ENCODE data around the gene TPCN1. TPM values are rescaled to one million over a fixed set of nuclear protein-coding genes. Genes with fewer than 3 reads are reported as not detected.

Gene TPCN1
- 10 to 100 TPM; 13.7 to 16.1 TPM for total RNA-seq

DNA sequence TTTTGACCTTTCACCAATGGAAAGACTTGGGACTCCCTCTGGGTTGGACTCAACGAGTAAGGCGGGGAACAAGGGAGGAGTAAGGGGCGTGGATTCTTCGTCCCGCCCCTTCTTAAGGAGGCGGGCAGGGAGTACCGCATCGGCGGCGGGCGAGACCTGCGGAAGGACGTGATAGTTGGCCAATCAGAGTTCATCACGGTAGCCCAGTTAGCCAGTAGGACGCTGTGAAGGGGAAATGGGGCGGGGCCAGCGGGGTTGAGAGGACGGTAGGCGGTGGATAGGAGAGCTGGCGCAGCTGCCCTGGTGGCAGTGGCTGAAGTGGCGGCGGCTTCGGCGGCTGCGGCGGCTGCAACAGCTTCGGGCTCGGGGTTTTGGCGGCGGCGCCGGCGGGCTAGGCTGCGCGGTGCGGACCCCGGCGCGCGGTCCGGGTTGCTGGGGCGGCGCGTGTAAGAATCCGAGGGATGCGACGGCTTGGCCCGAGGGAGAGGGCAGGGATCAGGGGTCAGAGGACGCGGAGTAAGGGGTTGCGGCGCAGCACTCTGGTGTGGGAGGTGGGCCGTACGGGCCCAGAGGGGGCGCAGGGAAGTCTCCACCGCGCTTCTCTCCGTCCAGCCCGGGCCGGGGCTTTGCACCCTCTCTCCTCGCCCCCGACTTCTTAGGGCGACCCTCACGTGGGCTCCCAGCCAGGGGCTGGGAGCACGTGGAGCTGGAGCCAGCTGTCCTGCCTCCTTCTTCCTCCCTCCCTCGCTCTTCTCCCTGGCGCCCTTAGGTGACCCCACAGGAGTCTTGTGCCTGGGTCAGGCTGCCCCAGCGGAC lies at the start of gene TPCN1:
Gene TPCN1 (plus strand): TSS at position 284 of the 816 bp plus-strand sequence. CDS start 5,389 bp downstream, outside the sequence.
- DNase-seq (peak; percentile 100), ATAC-seq (peak; percentile 96)
- ChIA-PET CTCF (interaction anchor here (1.0 to 4.1 kb wide), 6 partner anchors 9 to 90 kb away, joined by 3 to 31 read pairs (median 4); no protein-coding TSS in a partner anchor), POLR2A (interaction anchor here (0.6 to 3.8 kb wide), 6 partner anchors 11 to 242 kb away, joined by 3 to 22 read pairs (median 5); no protein-coding TSS in a partner anchor)
- peak within 1 kb of the TSS; percentile 83 for H3K27ac Mint-ChIP-seq
- no peaks in the 10 kb centered on the region for H3K36me3 Mint-ChIP-seq (ENCODE audit: low read depth)
- H3K4me3 Mint-ChIP-seq: peak within 1 kb of the TSS; percentile 78
- peaks cover 40% of the 10 kb centered on the region for H3K4me1 Mint-ChIP-seq (ENCODE audit: low read depth)
- peaks cover 3% of the 10 kb centered on the region for H3K27me3 Mint-ChIP-seq (ENCODE audit: low read depth)
- H3K9me3 Mint-ChIP-seq (ENCODE audit: insufficient read depth): no peaks in the 10 kb centered on the region

DNA sequence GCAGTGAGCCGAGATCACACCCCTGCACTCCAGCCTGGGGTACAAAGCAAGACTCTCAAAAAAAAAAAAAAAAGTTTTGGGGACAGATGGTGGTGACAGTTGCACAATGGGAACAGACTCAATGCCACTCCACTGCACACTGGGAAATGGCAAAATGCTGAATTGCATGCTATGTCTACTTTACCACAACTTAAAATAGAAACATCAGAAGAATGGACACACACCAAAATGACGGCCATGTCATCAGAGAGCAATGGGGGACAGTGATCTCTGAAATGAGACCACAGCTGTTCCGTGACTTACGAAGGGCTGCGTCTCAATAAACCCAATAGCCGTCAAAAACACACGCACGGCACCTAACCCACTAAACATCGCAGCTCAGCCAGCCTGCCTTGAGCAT lies 49.7 kb upstream of the TPCN1 start:
- Mint-ChIP-seq H3K27me3 (ENCODE audit: low read depth) (no peaks in the 10 kb centered on the region), H3K27ac (no peak overlapping the region), H3K36me3 (ENCODE audit: low read depth) (peaks cover 59% of the 10 kb centered on the region), H3K4me3 (no peak overlapping the region), H3K9me3 (ENCODE audit: insufficient read depth) (no peaks in the 10 kb centered on the region), H3K4me1 (ENCODE audit: low read depth) (peaks cover 2% of the 10 kb centered on the region)
- DNase-seq (no peak), ATAC-seq (no peak)
- POLR2A ChIA-PET: no interaction called here
- CTCF ChIA-PET: interaction anchor here (1.4 to 2.1 kb wide), 3 partner anchors 23 to 179 kb away, joined by 3 to 6 read pairs (median 3); no protein-coding TSS in a partner anchor

DNA sequence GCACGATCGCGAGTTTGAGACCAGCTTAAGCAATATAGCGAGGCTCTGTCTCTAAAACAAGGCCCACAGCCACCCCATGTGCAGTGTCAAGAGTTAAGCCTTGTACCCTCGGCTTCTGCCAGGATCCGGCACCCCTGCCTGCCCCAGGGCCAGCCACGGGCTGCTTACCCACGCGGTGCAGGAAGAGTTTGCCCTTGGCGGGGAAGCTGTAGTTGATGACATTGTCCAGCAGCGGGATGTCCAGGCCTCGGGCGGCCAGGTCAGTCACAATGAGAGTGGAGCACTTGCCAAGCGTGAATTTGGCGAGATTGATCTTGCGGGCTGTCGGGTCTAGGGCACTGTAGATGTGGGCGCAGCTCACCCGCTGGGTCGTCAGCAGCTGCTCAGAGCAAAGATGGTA lies 49.1 kb upstream of the TPCN1 start:
- Mint-ChIP-seq H3K9me3 (ENCODE audit: insufficient read depth) (no peaks in the 10 kb centered on the region), H3K27me3 (ENCODE audit: low read depth) (no peaks in the 10 kb centered on the region), H3K36me3 (ENCODE audit: low read depth) (peaks cover 62% of the 10 kb centered on the region), H3K4me3 (no peak overlapping the region), H3K4me1 (ENCODE audit: low read depth) (peaks cover 2% of the 10 kb centered on the region), H3K27ac (no peak overlapping the region)
- ATAC-seq (no peak), DNase-seq (no peak)
- CTCF ChIA-PET: interaction anchor here (0.6 to 3.6 kb wide), 8 partner anchors 11 to 180 kb away, joined by 3 to 29 read pairs (median 4); no protein-coding TSS in a partner anchor
- POLR2A ChIA-PET: no interaction called here

DNA sequence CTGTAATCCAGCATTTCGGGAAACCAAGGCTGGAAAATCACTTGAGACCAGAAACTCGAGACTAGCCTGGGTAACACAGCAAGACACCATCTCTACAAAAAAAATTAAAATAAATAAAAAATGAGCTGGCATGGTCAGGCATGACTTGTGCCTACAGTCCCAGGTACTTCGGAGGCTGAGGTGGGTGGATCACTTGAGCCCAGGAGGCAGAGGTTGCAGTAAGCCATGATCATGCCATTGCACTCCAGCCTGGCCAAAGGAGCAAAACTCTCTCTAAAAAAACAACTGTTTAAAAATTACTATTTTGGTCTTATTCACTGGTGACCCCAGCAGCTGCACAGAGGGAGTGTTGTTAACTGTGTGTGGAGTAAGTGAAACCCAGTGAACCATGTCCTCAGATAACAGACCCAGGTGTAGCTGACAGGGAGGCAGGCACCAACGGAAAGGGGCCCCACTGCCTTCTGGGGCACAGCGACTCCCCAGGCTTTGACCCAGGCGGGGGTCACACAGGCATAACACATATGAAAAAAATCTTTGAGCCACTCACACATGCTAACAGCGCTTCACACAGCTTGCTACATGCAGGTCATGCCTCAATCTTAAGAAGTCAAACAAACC lies 48.1 kb upstream of the TPCN1 start:
- no peaks in the 10 kb centered on the region for H3K27me3 Mint-ChIP-seq (ENCODE audit: low read depth)
- peaks cover 72% of the 10 kb centered on the region for H3K36me3 Mint-ChIP-seq (ENCODE audit: low read depth)
- no peaks in the 10 kb centered on the region for H3K9me3 Mint-ChIP-seq (ENCODE audit: insufficient read depth)
- DNase-seq (no peak), ATAC-seq (no peak)
- H3K27ac Mint-ChIP-seq: no peak overlapping the region
- CTCF ChIA-PET: interaction anchor here (0.7 to 3.6 kb wide), 14 partner anchors 8 to 181 kb away, joined by 3 to 29 read pairs (median 6); partner anchors contain the start of genes DDX54 and RASAL1
- peaks cover 2% of the 10 kb centered on the region for H3K4me1 Mint-ChIP-seq (ENCODE audit: low read depth)
- POLR2A ChIA-PET: no interaction called here
- H3K4me3 Mint-ChIP-seq: no peak overlapping the region

DNA sequence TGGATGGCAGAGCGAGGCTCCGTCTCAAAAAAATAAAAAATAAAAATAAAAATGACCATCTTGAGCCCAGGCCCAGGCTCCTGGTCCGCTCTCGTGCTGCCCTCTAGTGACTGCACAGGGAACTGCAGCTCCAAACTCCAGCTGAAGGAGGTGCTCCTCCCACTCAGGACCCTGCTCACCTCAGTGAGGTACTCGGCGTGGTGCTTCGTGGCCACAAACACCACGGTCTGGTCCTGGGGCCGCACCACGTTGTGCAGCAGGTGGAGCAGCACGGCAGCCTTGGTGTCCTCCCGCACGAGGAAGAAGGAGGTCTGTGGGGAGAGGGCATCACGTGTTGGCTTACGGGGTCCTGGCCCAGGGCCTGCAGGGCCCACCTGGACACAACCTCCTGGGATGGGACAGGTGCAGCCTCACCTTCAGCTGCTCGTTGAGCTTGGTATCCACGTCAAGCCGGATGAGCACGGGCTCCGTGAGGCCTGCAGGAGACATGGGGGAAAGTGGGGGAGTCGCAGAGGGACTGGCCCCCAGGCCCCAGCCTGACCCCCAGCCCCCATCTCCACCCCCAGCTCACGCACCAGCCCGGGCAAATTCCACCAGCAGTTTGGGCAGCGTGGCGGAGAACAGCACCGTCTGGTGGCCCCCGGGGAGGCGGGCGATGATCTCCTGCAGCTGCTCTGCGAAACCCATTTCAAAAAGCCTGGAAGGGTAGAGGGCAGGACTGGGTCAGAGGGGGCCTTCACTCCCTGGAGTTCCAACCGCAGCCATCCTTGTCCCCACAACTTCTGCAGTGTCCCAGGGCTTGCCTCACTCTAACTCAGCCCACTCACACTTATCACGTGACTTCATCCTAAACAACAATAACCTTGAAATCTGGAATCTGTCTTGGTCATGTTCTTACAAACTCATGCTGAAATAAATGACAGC lies 46.5 kb upstream of the TPCN1 start:
- peak overlapping the region; percentile 63 for H3K27ac Mint-ChIP-seq
- POLR2A ChIA-PET: interaction anchor here (0.6 to 1.4 kb wide), 3 partner anchors 11 to 21 kb away, joined by 3 read pairs; partner anchors contain the start of genes DDX54 and RITA1
- DNase-seq: peak; percentile 81
- H3K36me3 Mint-ChIP-seq (ENCODE audit: low read depth): peaks cover 76% of the 10 kb centered on the region
- peaks cover 2% of the 10 kb centered on the region for H3K4me1 Mint-ChIP-seq (ENCODE audit: low read depth)
- ATAC-seq: peak; percentile 78
- CTCF ChIA-PET: interaction anchor here (0.5 to 3.6 kb wide), 26 partner anchors 9 to 274 kb away, joined by 3 to 29 read pairs (median 4); partner anchors contain the start of genes CFAP73, DDX54 and RASAL1
- H3K9me3 Mint-ChIP-seq (ENCODE audit: insufficient read depth): no peaks in the 10 kb centered on the region
- no peaks in the 10 kb centered on the region for H3K27me3 Mint-ChIP-seq (ENCODE audit: low read depth)
- no peak overlapping the region for H3K4me3 Mint-ChIP-seq

DNA sequence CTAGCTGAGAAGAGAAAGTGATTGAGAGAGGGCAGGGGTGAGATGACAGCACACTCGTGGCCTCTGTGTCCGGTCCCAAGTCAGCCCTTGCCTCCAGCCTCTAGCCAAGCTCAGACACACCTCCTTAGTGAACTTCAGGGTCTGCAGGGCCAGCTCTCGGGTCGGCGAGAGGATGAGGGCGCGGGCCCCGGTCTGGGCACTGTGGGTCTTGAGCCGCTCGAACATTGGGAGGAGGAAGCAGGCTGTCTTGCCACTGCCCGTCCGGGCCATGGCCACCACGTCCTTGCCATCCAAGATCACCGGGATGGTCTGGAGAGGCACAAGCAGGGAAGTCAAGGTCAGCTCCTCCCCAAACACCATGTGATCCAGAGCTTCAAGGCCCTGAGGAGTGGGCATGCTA lies 42.2 kb upstream of the TPCN1 start:
- no peaks in the 10 kb centered on the region for H3K27me3 Mint-ChIP-seq (ENCODE audit: low read depth)
- ChIA-PET CTCF (no interaction called here), POLR2A (no interaction called here)
- H3K9me3 Mint-ChIP-seq (ENCODE audit: insufficient read depth): no peaks in the 10 kb centered on the region
- H3K36me3 Mint-ChIP-seq (ENCODE audit: low read depth): peaks cover 66% of the 10 kb centered on the region
- no peak overlapping the region for H3K4me3 Mint-ChIP-seq
- no peak for DNase-seq
- peaks cover 20% of the 10 kb centered on the region for H3K4me1 Mint-ChIP-seq (ENCODE audit: low read depth)
- ATAC-seq: no peak
- H3K27ac Mint-ChIP-seq: no peak overlapping the region

DNA sequence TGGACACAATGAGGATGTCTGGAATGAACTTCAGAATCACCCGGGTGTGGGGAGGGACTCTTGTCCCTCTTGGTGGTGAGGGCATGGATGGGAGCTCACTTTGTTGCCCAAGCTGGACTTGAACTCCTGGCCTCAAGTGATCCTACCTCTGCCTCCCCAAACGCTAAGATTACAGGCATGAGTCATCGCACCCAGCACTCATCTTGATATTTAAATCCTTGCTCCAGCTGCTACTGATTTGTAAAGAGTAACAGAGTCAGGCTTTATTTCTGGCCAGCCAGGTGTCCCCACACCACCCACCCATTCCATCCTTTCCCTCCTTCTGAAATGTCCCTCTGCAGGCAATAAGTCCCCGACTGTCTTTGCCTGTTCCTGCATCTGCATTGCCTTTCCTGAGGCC lies 40.9 kb upstream of the TPCN1 start:
- DNase-seq (no peak), ATAC-seq (no peak)
- no peak overlapping the region for H3K27ac Mint-ChIP-seq
- POLR2A ChIA-PET: interaction anchor here (1.1 kb wide), 1 partner anchor 16 kb away, joined by 3 read pairs; no protein-coding TSS in a partner anchor
- H3K36me3 Mint-ChIP-seq (ENCODE audit: low read depth): peaks cover 59% of the 10 kb centered on the region
- H3K27me3 Mint-ChIP-seq (ENCODE audit: low read depth): no peaks in the 10 kb centered on the region
- H3K9me3 Mint-ChIP-seq (ENCODE audit: insufficient read depth): no peaks in the 10 kb centered on the region
- peaks cover 18% of the 10 kb centered on the region for H3K4me1 Mint-ChIP-seq (ENCODE audit: low read depth)
- CTCF ChIA-PET: no interaction called here
- H3K4me3 Mint-ChIP-seq: no peak overlapping the region

DNA sequence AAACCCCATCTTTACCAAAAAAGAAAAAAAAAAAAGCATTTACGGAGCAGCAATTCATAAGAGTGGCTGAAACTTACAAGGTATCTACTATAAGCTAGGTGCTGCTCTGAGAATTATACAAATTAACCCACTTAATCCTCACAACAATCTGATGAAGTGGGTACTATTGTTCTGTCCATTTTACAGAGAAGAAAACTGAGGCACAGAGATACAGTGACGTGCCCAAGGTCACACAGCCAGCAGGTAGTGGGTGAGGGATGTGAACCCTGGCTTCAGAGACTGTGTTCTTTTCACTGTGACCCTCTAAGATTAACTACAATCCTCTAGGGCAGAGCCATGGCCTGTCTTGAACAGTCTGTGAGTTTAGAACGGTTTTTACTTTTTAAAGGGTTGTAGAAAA lies 39.3 kb upstream of the TPCN1 start:
- no peaks in the 10 kb centered on the region for H3K9me3 Mint-ChIP-seq (ENCODE audit: insufficient read depth)
- H3K36me3 Mint-ChIP-seq (ENCODE audit: low read depth): peaks cover 59% of the 10 kb centered on the region
- ChIA-PET POLR2A (no interaction called here), CTCF (no interaction called here)
- H3K4me1 Mint-ChIP-seq (ENCODE audit: low read depth): peaks cover 28% of the 10 kb centered on the region
- DNase-seq: no peak
- H3K27ac Mint-ChIP-seq: peak overlapping the region; percentile 57
- no peaks in the 10 kb centered on the region for H3K27me3 Mint-ChIP-seq (ENCODE audit: low read depth)
- no peak overlapping the region for H3K4me3 Mint-ChIP-seq
- ATAC-seq: no peak

DNA sequence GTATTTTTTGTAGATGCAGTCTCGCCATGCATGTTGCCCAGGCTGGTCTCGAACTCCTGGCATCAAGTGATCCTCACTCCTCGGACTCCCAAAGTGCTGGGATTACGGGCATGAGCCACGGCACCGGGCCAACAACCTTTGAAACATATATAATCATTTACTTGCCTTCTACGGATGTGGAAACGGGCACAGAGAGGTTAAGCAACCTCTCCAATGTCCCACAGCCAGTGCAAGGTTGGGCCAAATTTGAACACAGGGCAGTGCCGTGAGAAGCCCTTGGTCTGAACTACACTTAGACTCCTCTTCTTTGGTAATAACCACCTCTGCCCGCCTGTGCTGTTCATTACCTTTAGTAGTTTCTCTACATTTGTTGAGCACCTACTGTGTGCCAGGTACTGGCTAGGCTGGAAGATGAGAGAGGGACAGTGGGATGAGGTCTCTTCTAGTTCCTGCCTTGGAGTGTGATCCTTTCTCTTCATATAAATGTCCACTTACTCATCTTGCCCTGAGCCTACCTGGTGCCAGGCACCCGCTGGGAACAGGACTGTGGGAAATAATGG lies 38.2 kb upstream of the TPCN1 start:
- DNase-seq (no peak), ATAC-seq (no peak)
- Mint-ChIP-seq H3K4me1 (ENCODE audit: low read depth) (peaks cover 35% of the 10 kb centered on the region), H3K9me3 (ENCODE audit: insufficient read depth) (no peaks in the 10 kb centered on the region), H3K36me3 (ENCODE audit: low read depth) (peaks cover 54% of the 10 kb centered on the region), H3K27ac (peak overlapping the region; percentile 66), H3K27me3 (ENCODE audit: low read depth) (no peaks in the 10 kb centered on the region), H3K4me3 (peak overlapping the region; percentile 97)
- ChIA-PET POLR2A (no interaction called here), CTCF (interaction anchor here (2.1 kb wide), 1 partner anchor 9 kb away, joined by 14 read pairs; no protein-coding TSS in a partner anchor)

DNA sequence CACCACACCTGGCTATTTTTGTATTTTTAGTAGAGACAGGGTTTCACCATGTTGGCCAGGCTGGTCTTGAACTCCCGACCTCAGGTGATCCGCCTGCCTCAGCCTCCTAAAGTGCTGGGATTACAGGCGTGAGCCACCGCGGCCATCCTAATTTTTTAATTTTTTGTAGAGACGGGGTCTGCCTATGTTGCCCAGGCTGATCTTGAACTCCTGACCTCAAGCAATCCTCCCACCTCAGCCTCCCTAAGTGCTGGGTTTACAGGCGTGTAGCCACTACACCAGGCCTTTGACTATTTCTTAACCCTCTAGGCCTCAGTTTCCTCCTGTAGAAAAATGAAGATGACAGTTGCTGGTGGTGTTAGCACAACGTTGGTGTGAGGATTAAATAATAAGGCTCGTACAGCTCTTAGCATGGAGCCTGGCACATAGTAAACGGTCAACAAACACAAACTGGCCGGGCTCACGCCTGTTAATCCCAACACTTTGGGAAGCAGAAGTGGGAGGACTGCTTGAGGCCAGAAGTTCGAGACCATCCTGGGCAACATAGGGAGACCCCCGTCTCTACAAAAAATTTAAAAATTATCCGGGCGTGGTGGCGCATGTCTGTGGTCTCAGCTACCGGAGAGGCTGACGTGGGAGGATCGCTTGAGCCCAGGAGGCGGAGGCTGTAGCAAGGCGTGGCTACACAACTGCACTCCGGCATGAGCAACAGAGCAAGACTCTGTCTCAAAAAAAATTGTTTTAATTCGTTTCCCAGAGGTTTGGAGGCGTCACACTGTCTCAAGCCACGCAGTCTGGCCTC lies 37.0 kb upstream of the TPCN1 start:
- H3K27me3 Mint-ChIP-seq (ENCODE audit: low read depth): no peaks in the 10 kb centered on the region
- H3K27ac Mint-ChIP-seq: peak overlapping the region; percentile 98
- DNase-seq: no peak
- peak; percentile 74 for ATAC-seq
- peaks cover 48% of the 10 kb centered on the region for H3K36me3 Mint-ChIP-seq (ENCODE audit: low read depth)
- H3K9me3 Mint-ChIP-seq (ENCODE audit: insufficient read depth): no peaks in the 10 kb centered on the region
- ChIA-PET CTCF (interaction anchor here (1.0 to 2.1 kb wide), 2 partner anchors 11 to 240 kb away, joined by 4 to 14 read pairs; no protein-coding TSS in a partner anchor), POLR2A (interaction anchor here (0.7 to 2.2 kb wide), 6 partner anchors 8 to 207 kb away, joined by 4 to 12 read pairs (median 6); partner anchors contain the start of gene OAS2)
- peaks cover 35% of the 10 kb centered on the region for H3K4me1 Mint-ChIP-seq (ENCODE audit: low read depth)
- peak overlapping the region; percentile 97 for H3K4me3 Mint-ChIP-seq
